ENCODE results near the gene OR9A2.
A peak's percentile ranks its signal among the peaks of the same experiment; 100 is the strongest.
"Not testable (repeated sequence)": the region's sequence is repeated elsewhere in the genome, so short reads cannot be mapped to it uniquely, and the experiment has no call there.

OR9A2 gene

DNA sequence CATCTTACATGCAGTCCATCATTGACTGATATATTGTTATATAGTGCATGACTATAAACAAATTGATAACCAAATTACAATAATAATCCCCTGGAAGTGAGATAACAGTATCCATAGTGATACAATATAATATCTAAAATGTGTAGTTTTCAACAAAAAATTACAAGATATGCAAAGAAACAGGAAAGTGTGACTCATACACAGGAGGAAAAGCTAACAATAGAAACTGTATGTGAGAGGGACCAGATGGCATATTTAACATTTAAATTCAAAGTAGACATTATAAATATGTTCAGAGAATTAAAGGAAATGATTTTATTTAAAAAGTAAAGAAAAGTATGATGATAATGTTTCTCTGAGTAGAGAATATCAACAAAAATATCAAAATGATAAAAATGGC lies 8.0 kb downstream of the OR9A2 start:
- no peak for DNase-seq (ENCODE audit: low read depth in 2 of 2)

DNA sequence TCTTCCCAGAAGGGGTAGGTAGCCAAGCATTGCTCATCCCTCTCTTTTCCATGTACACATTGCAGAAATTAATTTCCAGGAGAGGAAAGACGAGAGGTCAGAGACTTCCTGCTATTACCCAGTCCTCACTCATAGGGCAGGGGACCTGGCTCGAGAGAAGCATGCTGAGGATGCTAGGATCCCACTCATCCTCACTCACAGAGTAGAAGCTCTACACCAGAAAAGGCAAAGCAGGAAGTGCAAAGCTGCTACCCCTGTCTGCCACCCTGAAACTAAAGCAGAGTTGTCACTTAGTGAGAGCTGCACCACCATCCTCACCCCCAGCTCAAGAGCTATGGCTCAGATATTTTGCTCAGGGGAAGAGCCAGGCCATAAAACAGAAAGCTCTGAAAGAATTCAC lies 9.9 kb downstream of the OR9A2 start:
- no peak for DNase-seq (ENCODE audit: low read depth in 2 of 2)

GRCh38 chr7:143015926-143016490 lies 10.9 kb downstream of the OR9A2 start:
- no peak for DNase-seq (ENCODE audit: low read depth in 2 of 2)

DNA sequence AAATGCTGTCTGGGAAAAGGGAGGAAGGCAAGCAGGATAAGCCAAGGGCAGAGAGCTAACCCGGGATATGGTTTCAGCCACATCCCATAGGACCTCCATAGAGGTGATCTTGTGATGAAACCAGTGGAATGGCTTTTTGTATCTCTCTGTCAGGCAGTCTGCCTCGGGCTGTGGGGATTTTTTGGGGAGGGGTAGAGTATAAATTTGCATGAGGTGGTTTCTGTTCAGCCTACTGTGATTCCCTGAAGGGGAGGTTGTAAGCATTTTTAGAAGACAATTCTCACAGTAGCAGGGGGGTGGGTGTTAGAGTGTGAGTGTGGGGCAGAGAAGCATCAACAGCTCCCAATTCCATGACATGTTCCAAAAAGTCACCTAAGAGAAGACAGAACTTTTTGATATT lies 11.8 kb downstream of the OR9A2 start:
- no peak for DNase-seq (ENCODE audit: low read depth in 2 of 2)

GRCh38 chr7:143013893-143014292 lies 13.0 kb downstream of the OR9A2 start:
- DNase-seq (ENCODE audit: low read depth in 2 of 2) = no peak

- DNase-seq (ENCODE audit: low read depth in 2 of 2) = no peak
Observed at GRCh38 chr7:143013473-143013872, 13.5 kb downstream of the OR9A2 start.

DNA sequence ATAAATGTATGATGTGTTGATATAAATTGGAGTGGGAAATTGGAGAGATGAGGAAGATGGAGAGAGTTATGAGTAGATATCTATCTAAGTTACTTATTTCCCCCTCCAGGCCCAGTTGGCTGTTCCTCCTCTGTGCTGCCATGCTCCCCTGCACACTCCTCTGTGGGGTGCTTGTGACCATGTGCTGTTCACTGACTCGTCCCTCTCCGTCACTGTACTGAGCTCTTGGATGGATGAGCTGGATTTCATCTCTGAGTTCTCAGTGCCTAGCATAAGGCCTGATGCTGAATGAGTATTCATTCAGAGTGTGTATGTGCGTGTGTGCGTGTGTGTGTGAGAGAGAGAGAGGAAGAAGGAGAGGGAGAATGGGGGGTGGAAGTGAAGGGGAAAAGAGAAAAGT lies 14.5 kb downstream of the OR9A2 start:
- DNase-seq (ENCODE audit: low read depth in 2 of 2) = no peak

GRCh38 chr7:143012001-143012400 lies 14.9 kb downstream of the OR9A2 start:
- DNase-seq (ENCODE audit: low read depth in 2 of 2) = no peak

DNA sequence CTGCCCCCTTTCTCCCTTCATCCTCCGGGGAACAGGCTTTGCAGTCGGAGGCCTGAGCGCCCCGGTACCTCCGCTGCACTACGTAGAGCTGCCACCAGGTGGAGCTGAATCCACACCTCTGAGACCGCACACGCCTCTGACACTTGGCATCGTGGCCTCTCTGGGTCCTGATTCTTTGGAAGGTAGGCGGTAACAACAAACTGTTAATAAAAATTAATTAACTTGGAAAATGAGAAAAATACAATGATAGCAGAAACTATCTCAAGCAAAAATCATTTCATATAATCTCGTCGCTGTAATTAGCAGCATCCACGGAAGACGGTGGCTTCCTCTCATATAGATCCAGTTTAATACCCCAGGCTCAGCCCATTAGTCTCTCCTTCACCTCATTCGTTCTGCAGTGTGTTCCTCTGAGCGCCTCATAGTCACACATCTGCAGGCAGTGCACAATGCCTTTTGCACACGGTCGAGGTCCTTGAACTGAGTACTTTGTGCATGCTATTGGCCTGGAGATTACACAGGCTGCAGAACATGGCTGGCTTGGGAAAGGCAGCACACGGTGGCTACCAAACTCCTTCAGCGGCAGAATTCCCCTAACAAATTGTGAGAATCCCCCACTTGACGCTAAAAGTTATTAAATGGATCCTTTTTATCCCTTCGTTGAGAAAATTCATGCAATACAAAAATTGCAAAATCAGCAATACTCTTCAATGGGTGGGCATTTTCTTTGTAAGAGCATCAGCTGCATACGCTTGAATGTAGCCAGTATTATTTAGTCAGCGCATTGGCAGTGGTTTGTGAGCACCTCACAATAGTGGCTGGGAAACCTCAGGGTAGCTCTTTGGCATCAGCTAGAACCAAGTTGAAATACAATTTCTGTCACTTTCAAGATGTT lies 18.7 kb downstream of the OR9A2 start:
- peak; percentile 62 to 63 for DNase-seq (ENCODE audit: low read depth in 2 of 2)

GRCh38 chr7:143005632-143006260 lies 21.2 kb downstream of the OR9A2 start:
- DNase-seq (ENCODE audit: low read depth in 2 of 2) = no peak

DNA sequence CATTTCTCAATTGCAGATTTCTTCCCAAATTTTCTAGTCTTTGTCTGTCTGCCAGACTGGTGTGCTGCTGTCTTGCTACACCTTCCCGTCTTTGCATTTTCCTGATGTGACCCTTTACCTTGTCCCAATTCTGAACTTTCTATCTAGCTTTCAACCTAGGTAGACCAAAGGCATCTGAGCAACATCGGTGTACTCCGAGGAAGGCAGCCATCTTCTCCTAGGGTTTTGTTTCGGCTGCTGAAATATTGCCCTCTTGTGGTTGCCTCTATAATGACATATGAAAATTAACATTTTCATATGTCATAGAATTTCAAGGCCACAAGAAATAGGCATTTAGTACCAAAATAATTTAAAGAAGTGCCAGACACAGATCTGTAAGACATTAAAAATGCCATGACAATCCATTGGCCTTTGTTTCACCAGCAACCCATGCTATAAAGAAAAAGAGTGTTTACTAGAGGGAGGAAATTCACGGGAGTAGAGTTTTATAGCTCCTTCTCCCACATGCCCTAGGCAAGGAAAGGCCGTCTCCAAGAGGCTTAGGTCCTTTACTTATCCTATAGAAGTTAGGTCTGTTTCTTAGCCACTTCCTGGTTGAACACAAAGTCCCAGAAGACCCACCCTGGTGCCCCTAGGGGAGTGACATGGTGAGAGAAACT lies 23.4 kb downstream of the OR9A2 start:
- DNase-seq (ENCODE audit: low read depth in 2 of 2) = peak in 1 of 2 donors; percentile 4

- no peak for DNase-seq (ENCODE audit: low read depth in 2 of 2)
Observed at GRCh38 chr7:143002898-143003297, 24.0 kb downstream of the OR9A2 start.

- no peak for DNase-seq (ENCODE audit: low read depth in 2 of 2)
Observed at GRCh38 chr7:143002106-143002505, 24.8 kb downstream of the OR9A2 start.

GRCh38 chr7:143000648-143001047 lies 26.3 kb downstream of the OR9A2 start:
- DNase-seq (ENCODE audit: low read depth in 2 of 2) = no peak

- no peak for DNase-seq (ENCODE audit: low read depth in 2 of 2)
Observed at GRCh38 chr7:142999793-143000192, 27.1 kb downstream of the OR9A2 start.

DNA sequence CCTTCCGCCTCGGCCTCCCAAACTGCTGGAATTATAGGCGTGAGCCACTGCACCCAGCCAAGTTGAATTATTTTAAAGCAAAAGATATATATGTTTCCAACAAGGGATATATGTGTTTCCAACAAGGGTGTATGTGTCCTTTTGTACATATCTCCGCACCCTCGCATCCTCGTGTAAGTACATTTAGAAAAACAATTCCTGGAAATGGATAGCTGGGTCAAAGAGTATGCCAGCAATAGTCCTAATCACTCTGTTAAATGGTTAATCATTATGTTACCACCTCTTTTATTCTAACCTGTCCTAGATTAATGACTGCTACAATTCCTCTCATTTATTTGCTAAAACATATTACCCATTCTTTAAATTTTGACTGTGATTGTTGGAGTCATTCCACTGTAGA lies 28.0 kb downstream of the OR9A2 start:
- DNase-seq (ENCODE audit: low read depth in 2 of 2) = no peak

DNA sequence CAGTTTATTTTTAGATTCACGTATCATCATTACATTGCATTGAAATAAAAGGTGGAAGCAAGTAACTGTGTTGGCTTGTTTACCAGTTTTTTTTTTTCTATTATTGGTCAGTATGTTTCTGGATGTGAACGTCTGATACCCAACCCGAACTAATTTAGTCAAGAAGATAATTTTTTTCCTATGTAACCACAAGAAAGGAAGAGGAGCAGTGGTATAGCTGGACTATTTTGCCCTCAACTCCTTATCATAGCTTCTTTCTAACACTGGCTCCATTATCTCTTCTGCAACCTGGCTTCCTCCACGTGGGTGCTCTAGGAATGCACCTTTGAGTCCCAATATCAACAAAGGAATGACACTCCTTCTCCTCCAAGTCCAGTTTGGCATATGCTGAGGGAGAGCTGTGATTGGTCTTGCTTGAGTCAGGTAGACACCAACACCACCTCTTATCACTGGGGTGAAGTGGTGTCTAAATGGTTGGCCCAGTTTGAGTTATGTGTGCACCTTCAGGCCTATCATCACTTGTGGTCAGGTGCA lies 29.4 kb downstream of the OR9A2 start:
- no peak for DNase-seq (ENCODE audit: low read depth in 2 of 2)

GRCh38 chr7:142992427-142992826 lies 34.5 kb downstream of the OR9A2 start:
- no peak for DNase-seq (ENCODE audit: low read depth in 2 of 2)

DNA sequence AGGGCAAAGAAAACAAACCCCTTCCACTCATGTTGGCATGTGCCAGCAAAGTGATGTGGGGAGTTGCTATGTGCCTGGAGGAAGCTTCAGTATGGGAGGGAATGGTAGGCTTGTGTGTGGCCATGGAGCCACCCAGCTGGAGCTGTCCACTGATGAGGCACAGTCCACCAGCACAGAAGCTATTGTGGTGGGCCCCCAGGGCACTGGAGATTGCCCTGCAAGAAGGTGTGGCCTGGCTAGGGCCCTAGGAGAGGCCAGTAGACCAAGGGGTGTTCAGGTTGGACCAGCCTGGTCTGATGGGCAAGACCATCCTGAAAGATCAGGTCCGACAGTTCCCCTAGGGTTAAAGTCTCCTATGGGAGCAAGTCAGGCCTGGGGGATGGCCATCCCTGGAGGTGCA lies 42.6 kb downstream of the OR9A2 start:
- DNase-seq (ENCODE audit: low read depth in 2 of 2) = no peak

- no peak for DNase-seq (ENCODE audit: low read depth in 2 of 2)
Observed at GRCh38 chr7:142983825-142984224, 43.1 kb downstream of the OR9A2 start.

GRCh38 chr7:142978402-142978801 lies 48.5 kb downstream of the OR9A2 start:
- not testable (repeated sequence) for DNase-seq (ENCODE audit: low read depth in 2 of 2)
